ENCODE measurements around the gene COL26A1. TPM values are rescaled to one million over a fixed set of nuclear protein-coding genes. Genes with fewer than 3 reads are reported as not detected.
"Not testable (repeated sequence)": the region's sequence is repeated elsewhere in the genome, so short reads cannot be mapped to it uniquely, and the experiment has no call there.

Gene COL26A1
- total RNA-seq, 3 donors from 2014 or later (not counting 1 experiment from before 2014, with no cell fraction given), result 0.16 TPM; not detected in 2

DNA sequence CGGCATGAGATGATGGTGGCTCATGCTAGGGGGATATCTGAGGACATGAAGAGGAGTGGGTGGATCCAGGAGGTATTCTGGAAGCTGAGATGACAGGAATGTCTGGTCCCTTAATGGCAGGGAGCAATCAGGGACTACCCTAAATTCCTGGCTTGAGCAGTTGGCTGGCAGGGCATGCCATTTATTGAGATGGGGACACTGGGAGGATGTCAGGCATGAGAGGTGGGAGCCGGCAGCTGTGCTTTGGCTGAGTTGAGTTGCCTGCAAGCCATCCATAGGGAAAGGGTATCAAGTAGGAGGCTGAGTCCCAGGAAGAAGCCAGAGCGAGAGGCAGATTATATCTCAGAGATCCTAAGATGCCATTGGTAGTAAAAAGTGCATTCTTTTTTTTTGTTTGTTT is 69.6 kb downstream of the COL26A1 start:
- 97% methylated on average over 3 of the region's 3 CpGs for WGBS (ENCODE audit: insufficient coverage)
- Mint-ChIP-seq H3K27ac (no peak overlapping the region), H3K27me3 (ENCODE audit: low read depth in 2 of 2) (peaks cover 22 to 25% of the 10 kb centered on the region in 2 donors), H3K4me3 (no peak overlapping the region), H3K36me3 (no peaks in the 10 kb centered on the region), H3K4me1 (peaks cover 11% of the 10 kb centered on the region in 2 donors), H3K9me3 (no peaks in the 10 kb centered on the region)
- Histone ChIP-seq H3K36me3 (ENCODE audit: control insufficient read depth, insufficient read depth, low read length) (no peaks in the 10 kb centered on the region), H3K4me1 (ENCODE audit: control insufficient read depth, insufficient read depth, low read length) (peaks cover 3% of the 10 kb centered on the region), H3K27me3 (ENCODE audit: control insufficient read depth, insufficient read depth, low read length) (no peaks in the 10 kb centered on the region), H3K27ac (ENCODE audit: low read length) (no peak overlapping the region), H3K9me3 (ENCODE audit: control insufficient read depth, insufficient read depth, low read length) (no peaks in the 10 kb centered on the region), H3K4me3 (ENCODE audit: low read length) (no peak overlapping the region)
- intact Hi-C loops (cut with micrococcal nuclease), result no loop called here
- ATAC-seq (no peak), DNase-seq (no peak)
- TF ChIP-seq, protein P1, sequence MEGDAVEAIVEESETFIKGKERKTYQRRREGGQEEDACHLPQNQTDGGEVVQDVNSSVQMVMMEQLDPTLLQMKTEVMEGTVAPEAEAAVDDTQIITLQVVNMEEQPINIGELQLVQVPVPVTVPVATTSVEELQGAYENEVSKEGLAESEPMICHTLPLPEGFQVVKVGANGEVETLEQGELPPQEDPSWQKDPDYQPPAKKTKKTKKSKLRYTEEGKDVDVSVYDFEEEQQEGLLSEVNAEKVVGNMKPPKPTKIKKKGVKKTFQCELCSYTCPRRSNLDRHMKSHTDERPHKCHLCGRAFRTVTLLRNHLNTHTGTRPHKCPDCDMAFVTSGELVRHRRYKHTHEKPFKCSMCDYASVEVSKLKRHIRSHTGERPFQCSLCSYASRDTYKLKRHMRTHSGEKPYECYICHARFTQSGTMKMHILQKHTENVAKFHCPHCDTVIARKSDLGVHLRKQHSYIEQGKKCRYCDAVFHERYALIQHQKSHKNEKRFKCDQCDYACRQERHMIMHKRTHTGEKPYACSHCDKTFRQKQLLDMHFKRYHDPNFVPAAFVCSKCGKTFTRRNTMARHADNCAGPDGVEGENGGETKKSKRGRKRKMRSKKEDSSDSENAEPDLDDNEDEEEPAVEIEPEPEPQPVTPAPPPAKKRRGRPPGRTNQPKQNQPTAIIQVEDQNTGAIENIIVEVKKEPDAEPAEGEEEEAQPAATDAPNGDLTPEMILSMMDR (IDR thresholded peaks at IDR 0.05), result no peak

DNA sequence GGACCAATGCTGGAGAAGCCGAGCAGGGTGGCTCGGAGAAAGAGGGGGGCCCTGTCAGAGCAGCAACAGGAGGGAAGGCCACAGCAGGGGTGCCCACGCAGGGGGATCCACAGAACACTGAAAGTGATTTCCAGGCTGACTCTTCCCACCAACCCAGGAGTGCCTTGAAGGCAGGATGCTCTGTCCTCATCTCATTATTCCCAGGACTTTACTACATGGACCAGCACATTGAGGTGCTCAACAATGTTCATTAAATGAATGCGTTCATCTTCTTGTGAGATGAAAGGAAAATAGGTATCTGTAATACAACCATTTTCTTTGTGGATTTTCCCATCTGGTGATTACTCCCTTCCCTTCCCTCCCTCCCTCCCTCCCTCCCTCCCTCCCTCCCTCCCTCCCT is 71.0 kb downstream of the COL26A1 start:
- WGBS (ENCODE audit: insufficient coverage), result 72% methylated on average over 3 of the region's 4 CpGs
- H3K36me3 Mint-ChIP-seq, result no peaks in the 10 kb centered on the region
- ATAC-seq, result no peak
- Histone ChIP-seq H3K27me3 (ENCODE audit: control insufficient read depth, insufficient read depth, low read length) (no peaks in the 10 kb centered on the region), H3K27ac (ENCODE audit: low read length) (no peak overlapping the region), H3K9me3 (ENCODE audit: control insufficient read depth, insufficient read depth, low read length) (no peaks in the 10 kb centered on the region), H3K36me3 (ENCODE audit: control insufficient read depth, insufficient read depth, low read length) (no peaks in the 10 kb centered on the region), H3K4me1 (ENCODE audit: control insufficient read depth, insufficient read depth, low read length) (no peaks in the 10 kb centered on the region), H3K4me3 (ENCODE audit: low read length) (no peak overlapping the region)
- peaks cover 22 to 25% of the 10 kb centered on the region in 2 donors for H3K27me3 Mint-ChIP-seq (ENCODE audit: low read depth in 2 of 2)
- intact Hi-C loops (cut with micrococcal nuclease), result no loop called here
- H3K27ac Mint-ChIP-seq, result no peak overlapping the region
- H3K4me3 Mint-ChIP-seq, result no peak overlapping the region
- no peak for DNase-seq
- no peaks in the 10 kb centered on the region for H3K9me3 Mint-ChIP-seq
- H3K4me1 Mint-ChIP-seq, result peaks cover 0 to under 1% of the 10 kb centered on the region in 2 donors
- TF ChIP-seq, protein P1 (IDR thresholded peaks at IDR 0.05), result no peak

DNA sequence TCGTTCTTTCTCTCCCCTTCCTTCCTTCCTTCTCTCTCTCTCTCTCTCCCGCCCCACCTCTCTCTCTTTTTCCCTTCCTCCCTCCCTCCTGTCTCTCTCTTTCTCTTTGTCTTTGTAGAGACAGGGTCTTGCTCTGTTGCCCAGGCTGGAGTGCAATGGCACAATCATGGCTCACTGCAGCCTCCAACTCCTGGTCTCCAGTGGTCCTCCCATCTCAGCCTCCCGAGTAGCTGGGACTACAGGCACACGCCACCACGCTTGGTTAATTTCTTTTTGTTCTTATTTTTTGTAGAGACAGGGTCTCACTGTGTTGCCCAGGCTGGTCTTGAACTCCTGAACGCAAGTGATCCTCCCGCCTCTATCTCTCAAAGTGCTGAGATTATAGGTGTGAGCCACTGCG is 71.5 kb downstream of the COL26A1 start:
- peaks cover 22 to 28% of the 10 kb centered on the region in 2 donors for H3K27me3 Mint-ChIP-seq (ENCODE audit: low read depth in 2 of 2)
- ATAC-seq; H3K4me1 ChIP-seq (ENCODE audit: control insufficient read depth, insufficient read depth, low read length); H3K4me3 Mint-ChIP-seq; H3K36me3 ChIP-seq (ENCODE audit: control insufficient read depth, insufficient read depth, low read length); H3K27me3 ChIP-seq (ENCODE audit: control insufficient read depth, insufficient read depth, low read length); H3K27ac Mint-ChIP-seq; H3K27ac ChIP-seq (ENCODE audit: low read length); H3K4me1 Mint-ChIP-seq; intact Hi-C loops (cut with micrococcal nuclease); H3K9me3 ChIP-seq (ENCODE audit: control insufficient read depth, insufficient read depth, low read length); H3K4me3 ChIP-seq (ENCODE audit: low read length); H3K9me3 Mint-ChIP-seq; H3K36me3 Mint-ChIP-seq; DNase-seq: not testable (repeated sequence)
- 93% methylated on average over 8 of the region's 8 CpGs for WGBS (ENCODE audit: insufficient coverage)

DNA sequence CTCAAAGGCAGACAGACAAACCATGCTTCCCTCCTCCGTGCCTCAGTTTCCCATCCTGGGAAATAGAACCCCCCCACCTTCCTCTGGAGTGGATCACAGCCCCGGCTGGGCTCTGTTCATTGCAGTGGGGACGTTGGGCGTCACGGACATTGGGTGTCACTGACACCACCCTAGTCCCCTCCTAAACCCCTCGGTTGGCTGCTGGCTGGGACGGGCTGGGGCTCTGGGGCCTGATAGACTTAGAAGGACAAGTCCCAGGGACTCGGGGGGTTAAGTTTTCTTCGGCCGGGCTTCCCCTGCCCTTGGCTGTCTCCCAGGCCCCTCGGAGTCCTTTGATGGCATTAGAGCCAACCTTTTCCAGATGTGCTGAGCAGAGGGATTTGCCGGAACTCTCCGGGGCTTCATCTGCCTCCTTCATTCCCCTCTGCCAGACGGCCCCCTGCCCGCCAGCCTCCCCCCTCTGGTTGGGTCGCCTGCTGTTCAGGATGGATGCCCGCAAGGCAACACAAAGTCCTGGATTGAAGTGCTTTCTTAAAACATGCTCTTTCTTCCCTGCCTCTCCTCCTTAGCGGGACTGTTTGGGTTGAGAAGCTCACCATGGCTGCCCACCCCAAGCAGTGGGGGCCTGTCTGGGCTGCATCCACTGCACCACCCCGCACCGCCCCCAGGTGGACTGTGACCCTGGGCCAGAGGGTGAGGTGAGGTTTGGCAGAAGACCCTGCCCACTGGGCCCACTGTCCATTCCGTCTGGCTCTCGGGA is 73.0 kb downstream of the COL26A1 start:
- Histone ChIP-seq H3K27ac (ENCODE audit: low read length) (no peak overlapping the region), H3K9me3 (ENCODE audit: control insufficient read depth, insufficient read depth, low read length) (no peaks in the 10 kb centered on the region), H3K36me3 (ENCODE audit: control insufficient read depth, insufficient read depth, low read length) (no peaks in the 10 kb centered on the region), H3K4me1 (ENCODE audit: control insufficient read depth, insufficient read depth, low read length) (no peaks in the 10 kb centered on the region), H3K27me3 (ENCODE audit: control insufficient read depth, insufficient read depth, low read length) (no peaks in the 10 kb centered on the region), H3K4me3 (ENCODE audit: low read length) (no peak overlapping the region)
- no peak for ATAC-seq
- 86% methylated on average over 22 of the region's 22 CpGs for WGBS (ENCODE audit: insufficient coverage)
- no peaks in the 10 kb centered on the region for H3K4me1 Mint-ChIP-seq
- TF ChIP-seq, protein P1 (IDR thresholded peaks at IDR 0.05), result no peak
- no peaks in the 10 kb centered on the region for H3K36me3 Mint-ChIP-seq
- no peaks in the 10 kb centered on the region for H3K9me3 Mint-ChIP-seq
- H3K27me3 Mint-ChIP-seq (ENCODE audit: low read depth in 2 of 2), result peaks cover 22 to 25% of the 10 kb centered on the region in 2 donors
- H3K27ac Mint-ChIP-seq, result no peak overlapping the region
- H3K4me3 Mint-ChIP-seq, result no peak overlapping the region
- intact Hi-C loops (cut with micrococcal nuclease), result no loop called here
- no peak for DNase-seq
